NCI-H1417 (cell line): ENCODE results near the gene ITPRIP.

Experiments used
- DNase-seq, 3 experiments: peaks; one replicate each; lab custom pipeline; 2025; lab: John Stamatoyannopoulos, UW

The ITPRIP gene

DNA sequence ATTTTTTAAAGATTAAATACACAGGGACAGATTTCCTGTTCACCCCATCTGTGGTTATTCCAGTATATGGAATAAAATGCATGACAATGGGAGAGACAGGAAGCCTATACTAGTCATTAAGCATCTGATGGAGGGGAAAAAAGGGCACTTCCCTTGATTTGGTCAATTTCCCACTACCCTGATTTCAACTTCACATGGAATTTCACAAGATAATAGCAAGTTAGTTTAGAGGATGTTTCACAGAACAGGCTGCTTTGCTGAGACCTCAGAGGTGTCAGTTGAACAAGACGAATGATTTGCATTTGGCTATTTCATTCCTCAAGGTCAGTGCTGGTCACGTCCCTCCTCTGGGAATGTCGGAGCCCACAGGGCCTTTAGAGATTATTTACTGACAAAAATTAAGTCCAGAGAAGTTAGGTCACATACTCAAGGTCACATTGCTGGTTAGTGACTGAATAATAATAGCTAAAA is 4.7 kb upstream of the ITPRIP start:
- DNase-seq, result no peak

DNA sequence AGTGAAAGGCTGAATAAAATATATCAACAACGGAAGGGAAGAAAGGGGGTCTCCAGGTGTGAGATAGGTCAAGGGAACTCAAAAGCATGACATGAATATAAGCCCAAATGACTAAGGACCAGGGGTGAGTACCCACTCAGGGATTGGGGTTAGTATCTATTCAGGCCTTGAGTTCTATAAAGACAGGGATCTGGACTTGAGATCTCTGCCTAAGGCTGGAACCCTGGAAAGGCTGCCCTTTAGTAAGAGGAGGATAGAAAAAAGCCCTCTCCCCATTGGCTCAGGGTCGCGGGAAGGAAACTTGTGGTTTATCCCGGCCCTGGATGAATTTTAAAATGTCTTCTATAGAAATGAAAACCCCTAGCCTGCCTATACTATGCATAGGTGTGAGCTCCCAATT is 2.4 kb upstream of the ITPRIP start:
- DNase-seq, result no peak

DNA sequence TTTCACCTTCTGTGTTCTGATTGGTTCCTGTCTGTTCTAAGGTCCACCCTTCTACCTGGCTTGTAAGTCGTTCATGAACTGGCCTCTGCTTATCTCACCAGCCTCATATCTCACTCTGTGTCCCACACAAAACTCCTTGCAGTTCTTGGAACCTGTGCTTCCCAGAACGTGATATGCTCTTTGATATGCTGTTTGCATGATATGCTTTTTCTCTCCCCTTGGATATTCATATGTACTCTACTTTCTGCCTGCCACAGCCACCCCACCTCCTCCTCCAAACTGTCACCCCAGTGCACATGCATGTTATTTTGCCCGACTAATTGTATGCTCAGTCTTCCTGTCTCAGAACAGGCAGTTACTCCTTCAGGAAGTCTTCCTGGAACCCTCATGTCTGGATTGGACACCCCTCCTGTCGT is 1.9 kb upstream of the ITPRIP start:
- DNase-seq, result no peak

DNA sequence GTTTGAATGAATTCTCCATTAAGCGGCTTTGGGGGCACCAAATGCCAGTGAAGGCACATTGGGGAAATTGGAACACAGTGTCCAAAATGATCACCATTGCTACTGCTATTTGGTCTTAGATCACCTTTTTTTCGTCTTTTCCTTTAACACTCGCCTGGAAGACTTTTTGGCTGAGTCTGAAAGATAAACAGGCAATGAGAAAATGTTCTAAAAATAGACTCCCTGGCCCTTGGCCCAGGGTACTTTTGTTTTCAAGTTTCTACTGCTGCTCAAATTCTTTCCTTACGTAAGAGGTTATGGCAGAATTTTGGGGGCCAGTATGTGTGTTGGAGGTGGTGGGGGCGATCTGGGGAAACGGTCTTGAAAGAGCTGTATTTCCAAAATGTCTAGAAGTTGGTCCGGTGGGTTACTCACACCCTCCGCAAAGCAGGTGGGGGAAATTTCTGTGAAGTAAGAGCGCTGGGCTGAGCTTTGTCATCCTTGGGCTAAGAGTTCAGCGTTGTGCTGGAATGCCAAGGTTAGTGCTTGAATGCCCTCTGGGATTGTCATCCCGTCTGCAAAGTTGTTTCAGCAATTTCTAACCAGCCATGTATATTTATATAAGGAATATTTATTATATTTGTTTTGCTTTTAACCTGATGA is 1.3 kb upstream of the ITPRIP start:
- DNase-seq, result no peak

DNA sequence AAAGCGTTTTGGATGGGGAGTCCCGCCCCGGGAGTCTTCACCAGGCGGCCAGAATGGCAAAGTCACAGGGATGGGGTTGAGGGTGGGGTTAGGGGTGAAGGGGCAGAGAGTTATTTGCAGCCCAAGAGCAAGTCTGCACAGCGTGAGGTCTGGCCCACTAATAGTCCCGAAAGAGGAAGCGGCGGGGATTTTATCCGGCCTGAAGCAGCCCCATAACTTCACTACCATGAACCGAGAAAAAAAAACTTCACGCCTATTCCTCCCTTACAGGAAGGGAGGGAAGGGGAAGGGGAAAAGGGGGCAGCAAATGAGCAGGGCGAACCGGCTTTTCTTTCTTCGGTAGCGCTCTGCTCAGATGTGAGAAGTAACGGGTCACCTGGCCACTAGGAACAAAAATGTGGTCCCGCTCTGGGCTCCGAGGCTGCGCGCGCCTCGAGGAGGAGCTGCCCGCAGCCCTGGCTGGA is 712 bp downstream of the ITPRIP start:
- DNase-seq, result no peak

DNA sequence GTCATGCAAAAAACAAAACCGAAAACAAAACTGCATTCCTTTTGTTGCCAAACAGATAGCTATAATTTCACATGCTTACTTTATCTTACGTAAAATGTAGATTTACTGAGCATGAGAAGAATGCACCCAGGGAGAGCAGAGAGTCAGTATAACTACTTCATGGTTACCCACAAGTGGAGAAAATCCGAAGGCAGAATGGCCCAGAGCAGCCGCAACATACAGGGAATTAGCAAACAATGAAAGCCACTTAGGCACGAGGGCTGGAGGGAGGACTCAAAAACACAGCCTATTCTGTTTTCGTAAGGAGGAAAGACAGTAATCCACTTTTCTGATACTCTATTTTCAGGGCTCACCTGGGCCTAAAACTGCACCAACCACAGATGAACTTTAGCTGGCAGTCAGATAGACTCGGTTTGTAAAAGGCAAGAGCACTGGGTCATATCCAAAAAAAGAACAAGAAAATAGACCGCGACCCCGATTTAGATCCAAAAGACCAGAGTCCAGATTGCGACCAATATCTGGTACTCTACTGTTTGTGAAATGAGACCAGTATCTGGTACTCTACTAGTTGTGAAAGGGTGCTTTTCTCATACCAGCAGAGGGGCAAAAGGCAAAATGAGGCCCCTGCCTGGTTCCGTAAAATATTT is 1.3 kb downstream of the ITPRIP start:
- peak in 2 of 3 experiments; percentile 2 to 8 for DNase-seq

DNA sequence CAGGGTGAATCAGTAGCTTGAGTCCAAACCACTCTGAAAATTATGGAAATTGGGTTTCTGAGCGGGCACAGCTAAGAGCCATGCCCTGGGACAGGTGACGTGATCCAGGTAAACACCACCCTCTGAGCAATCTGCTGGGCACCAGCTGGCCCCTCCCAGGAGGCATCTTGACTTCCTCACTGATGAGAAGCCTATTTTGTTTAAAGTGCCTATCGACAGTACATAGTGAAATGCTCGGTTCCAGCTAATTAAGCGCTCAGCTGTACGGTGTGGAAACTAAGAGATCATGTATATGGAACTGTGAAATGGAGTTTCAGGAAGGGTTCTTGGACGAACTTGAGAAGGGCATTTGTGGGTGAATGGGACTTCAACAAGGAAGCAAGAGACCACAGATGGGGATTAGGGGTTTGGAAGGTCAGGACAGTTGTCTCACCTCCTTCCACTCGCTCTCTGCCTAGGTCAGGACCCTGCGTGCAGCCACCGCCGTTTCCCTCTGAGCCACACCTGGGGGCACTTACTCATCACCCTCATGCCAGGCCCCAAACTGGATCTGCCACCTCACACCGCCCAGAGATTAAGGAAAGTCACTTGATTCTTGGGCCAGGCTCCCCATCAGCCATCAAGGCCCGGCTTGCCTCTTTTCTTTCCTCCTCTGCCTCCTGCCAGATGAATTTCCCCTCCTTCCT is 3.2 kb downstream of the ITPRIP start:
- peak; percentile 34 to 71 (median 70) for DNase-seq

DNA sequence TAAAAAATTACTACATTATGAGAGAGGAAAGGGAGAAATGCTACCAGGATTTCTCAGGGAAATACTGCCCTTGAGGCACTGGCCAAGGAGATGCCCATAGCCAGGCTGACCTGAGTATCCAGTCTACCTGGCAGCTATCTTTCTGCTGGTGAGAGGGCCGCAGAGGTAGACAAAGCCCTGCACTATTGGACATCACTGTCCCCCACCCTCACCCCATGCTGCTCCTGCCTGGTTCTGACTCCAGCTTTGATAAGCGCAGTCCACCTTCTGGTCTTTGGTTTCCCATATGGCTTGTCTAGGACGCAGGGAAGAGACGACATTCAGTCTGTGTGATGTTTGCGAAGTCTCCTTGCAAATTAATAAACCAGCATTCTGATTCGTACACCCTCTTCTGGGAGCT is 3.7 kb downstream of the ITPRIP start:
- no peak for DNase-seq

DNA sequence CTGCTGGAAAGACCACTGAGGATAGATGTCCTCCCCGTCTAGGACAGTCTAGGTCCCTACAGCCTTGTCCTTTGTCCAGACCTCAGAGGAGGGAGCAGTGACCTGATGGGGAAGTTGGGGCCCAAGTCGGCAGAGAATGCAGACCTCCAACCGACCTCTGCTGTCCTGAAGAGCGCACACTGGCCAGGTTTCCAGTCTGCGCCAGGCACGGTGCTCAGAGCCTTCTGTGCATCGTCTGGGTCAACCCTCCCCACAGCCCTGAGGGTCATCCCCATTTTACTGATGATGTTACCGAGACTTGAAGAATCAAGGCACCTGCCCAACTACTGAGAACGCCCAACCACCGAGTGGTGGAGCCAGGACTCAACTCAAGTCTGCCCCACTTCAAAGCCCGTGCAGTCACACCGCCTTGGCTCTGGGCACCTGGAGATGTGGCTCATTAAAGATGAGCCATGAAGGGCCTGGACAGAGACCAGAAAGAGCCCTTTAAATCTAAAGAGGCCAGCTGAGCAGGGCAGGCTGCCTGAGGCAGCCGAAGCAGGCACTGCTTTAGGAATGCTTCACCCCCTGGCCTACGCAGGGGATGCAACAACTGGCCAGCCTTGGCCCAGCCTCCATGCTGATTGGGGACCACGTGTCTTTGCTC is 4.4 kb downstream of the ITPRIP start:
- DNase-seq, result peak in 1 of 3 experiments; percentile 40

DNA sequence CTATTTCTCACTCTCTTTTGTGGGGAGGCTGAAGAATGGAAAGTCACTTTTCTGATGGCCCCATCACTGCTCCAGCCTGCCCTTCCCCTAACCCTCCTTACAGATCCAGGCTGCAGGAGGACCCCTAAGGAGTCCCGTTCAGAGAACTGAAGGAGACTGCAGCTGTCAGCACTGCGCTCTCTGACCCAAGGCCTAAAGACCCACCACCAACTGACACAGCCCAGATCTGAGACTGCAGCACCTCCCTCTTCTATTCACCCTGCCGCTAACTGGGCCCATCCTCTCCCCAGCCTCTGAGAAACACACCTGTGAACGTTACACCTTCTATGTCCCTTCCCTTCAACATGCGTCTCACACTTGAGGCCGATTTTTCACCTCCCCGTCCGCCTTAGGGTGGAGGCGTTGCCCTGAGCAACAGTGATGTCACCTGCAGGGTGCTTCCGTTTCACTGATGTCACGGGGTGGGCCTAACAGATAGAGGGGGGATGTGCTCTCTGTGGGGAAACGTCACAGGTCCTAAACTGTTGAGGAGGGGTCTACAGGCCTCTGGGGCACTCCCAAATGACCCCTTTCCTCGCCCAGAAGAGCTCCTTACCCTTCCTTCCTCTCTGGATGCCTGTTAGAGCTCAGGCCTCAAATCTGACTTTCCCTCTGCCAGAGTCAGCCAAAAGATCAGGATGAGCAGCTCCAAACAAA is 5.1 kb downstream of the ITPRIP start:
- DNase-seq, result peak in 2 of 3 experiments; percentile 7 to 30

DNA sequence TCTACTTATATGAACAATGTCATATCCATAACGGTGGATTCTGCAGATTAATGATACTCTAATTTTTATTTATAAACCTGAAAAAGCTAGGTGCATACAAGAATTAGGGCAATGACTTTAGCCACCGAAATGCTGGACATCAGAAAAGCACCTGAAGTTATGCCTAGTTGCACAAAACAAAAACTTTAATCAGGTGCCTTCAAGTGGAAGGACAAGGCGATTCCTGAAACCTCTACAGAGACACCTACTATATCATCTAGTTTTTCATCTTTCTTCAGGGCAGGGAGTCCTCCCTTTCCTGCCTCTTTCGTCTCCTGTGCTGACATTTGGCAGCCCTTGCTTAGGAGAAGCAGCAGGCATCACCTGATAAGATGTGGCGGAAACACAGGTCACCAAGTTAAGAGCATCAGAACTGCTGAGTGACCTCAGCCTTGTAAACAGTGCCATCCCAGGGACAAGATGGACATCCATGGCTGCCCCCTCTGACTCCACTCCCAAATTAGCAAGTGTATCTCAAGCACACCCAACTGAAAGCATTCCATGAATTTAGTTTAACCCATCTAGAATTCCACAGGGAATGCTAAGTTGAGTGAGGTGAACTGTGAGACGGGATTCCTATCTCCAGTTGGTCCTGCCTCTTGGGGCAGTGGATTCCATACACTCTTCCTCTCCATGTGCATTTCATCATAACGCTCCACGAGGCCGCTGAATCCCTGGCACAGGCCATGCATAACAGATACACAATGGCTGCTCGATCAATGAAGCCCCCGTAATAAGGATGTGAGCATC is 5.8 kb downstream of the ITPRIP start:
- no peak for DNase-seq

DNA sequence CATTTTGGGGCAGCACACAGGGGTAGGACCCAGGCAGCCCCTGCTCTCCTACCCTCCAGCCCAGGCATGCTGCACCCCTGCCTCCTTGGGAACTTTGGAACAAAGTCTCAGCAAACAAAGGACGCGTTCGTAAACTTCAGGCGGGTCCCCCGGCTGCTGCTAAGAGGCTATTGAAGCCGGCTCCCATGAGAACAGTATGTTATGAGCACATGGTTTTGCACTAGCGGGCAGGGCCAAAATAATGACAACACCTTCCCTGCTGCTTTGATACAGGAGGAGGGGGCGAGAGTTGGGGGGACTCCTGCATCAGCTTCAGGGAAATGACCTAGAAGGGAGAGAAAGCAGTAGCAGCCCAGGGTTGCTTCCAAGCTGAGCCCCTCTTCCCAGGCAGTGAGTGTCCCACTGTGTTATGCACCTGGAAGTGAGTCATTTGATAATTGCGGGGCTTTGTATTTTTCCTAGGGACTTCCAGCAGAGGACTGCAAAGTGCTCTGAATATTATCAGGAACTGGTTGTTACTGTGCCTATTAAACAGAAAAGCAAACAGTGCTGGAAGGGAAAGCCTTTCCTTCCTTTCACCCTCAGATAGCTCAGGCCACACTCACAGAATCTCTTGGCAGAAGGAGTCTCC is 6.9 kb downstream of the ITPRIP start:
- peak in 2 of 3 experiments; percentile 82 to 95 for DNase-seq

DNA sequence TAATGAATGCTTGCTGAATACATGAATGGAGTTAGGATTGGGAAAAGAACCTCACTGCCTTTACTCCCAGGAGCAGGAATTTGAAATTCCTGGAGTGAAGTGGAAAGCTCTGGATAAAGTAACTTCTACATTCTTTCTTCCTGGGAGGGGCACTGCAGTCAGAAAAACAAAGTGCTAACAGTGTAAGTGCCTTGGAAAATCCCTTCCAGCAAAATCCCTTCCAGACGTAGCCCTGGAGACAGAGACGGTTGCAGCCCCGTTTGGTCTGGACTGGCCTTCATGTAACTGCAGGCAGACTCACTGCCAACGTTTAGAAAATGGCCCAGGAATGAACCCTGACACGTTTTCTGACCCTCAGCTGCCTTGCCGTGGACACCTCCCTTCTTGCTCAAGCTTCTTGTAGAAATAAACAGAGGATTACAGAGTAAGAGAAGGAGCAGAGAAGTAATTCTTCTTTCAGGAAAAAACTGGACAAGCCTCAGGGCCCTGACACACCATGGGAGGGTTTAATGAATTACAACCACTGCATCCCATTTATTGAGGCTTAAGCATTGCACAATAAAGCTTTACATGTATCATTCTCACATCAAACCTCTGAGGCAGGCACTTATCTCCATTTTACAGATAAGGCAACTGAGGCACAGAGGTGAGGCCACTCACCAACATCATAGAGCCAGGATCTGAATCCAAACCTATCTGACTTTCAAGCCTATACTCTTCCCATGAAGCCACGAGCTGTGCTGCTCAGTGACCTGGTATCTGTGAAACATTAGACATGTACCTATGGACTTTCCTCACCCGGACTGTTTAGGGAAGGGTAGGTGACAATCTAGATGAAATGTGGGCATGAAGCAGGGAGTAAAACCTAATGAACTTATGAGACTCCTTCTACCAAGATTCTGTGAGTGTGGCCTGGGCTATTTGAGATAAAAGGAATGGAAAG is 7.8 kb downstream of the ITPRIP start:
- no peak for DNase-seq

DNA sequence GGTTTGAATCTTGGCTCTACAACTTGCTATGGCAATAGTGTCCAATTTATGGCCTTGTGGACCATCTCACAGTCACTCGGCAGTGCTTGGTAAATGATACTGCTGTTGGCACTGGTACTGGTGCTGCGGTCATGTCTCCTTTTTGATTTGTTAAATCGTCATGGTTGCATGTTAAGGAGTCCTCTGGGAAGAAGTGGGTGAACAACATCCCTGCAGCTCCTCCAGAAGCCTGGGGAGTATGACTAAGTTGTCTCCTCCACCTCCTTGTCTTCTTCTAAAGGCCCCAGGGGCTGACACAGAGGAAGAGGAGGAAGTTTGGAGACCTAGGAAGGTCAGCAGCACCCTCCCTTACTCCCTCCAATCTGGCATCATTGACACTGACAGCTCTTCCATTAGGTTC is 8.5 kb downstream of the ITPRIP start:
- DNase-seq, result no peak

DNA sequence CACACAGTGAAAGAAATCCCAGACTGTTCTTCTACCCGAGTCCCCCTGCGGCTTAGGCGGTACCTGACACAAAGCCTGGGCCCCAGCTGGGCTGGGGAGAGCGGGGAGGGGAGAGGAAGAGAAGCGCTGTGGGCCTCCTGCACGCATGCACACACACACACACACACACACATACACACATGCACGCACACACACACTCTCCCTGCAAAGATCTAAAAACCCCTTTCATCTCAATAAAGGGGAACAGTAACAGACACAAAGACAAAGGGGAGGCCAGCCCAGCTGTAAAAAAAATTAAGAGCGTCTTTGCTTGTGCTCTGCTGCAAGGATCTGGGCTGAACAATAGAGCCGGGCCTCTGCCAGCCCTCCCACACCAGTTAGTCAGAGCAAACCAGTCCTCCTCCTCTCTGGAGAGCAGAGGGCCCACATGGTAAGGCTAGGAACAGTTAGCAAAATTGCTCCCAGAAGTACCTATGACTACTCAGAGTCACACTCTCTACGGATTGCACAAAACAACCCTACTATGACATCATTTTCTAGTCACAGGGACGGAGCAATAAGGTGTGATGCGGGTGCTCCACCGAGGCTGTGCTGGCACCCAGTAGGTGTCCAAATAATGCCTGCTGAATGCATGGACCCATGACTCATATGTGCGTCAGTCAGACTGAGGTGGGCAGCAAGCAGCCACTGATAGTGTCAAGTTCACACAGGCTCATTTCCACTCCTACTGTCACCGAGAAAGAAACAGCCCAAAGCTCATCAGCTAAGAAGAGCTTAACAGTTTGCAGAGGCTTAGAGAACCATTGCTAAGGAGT is 9.2 kb downstream of the ITPRIP start:
- peak in 2 of 3 experiments; percentile 80 to 84 for DNase-seq

DNA sequence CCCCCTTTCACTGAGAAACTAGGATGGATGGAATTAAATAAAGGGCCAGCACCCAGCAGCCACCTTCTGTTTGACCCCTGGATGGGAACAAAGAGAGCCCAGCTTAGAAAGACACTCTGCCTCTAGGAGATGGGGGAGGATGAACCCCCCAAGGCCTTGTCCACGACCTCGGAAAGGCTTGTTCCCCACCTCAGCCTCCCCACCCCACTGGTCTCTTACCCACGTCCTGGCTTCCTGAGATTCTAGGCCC is 9.7 kb downstream of the ITPRIP start:
- DNase-seq, result no peak

DNA sequence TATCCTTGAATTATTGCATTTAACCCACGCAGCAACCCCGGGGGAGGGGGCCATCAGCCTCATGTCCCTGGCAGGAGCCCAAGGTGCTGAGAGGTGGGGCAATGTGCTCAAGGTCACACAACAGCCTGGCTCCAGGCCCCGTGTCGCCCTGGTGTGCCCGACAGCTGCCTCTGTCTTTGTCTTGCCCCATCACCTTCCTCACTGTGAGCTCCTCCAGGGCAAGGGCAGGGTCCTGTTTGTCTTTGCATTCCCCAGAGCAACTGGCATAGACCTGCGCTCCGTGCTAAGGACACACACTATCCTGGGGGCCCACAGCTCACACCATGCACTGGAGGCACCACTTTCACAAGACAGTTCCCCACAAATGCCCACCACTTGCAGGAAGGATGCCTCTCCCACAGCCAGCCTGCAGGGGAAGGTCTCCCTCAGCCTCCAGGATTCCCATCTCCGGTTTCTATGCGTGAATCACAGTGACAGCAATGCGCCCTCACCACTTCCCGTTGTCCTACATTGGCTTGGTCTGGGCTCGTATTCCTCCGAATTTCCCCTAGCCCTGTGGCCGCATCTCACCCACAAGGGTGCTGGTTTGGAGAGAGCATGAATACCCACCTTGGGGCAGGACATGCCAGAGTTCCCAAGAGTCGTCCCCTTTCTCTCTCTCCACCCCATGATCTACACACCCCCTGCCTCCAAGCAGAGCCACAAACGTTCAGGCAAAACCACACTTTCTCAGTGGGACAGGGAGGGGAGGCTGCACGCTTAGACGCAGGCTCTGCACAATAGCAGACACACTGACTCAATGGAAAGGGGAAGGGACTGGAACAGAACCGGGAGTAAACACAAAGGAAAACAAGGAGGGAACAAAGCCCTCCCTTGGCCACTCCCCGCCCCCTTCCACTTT is 10.3 kb downstream of the ITPRIP start:
- DNase-seq, result peak in 2 of 3 experiments; percentile 71 to 82
